Measurements from ENCODE around the gene NID2. TPM values are rescaled to one million over a fixed set of nuclear protein-coding genes. Genes with fewer than 3 reads are reported as not detected.

Gene NID2
- total and polyA plus RNA-seq, 2 donors (not counting 1 experiment from before 2014, with no cell fraction given) = not detected

- no peak overlapping the region for H3K4me3 ChIP-seq (ENCODE audit: control extremely low read depth in 1 of 5, extremely low read depth in 1 of 5, insufficient read depth in 1 of 5, low read depth in 2 of 5, low read length in 4 of 5)
- H3K4me2 ChIP-seq (replicated peaks; ENCODE audit: low read depth, low read length, poor library complexity, severe bottlenecking) = no peak overlapping the region
- peaks cover 28% of the 10 kb centered on the region for H3K4me1 Mint-ChIP-seq
- H3K4me1 ChIP-seq (ENCODE audit: control insufficient read depth in 2 of 2, insufficient read depth in 2 of 2, low read length in 2 of 2) = no peaks in the 10 kb centered on the region
- intact Hi-C loops (cut with micrococcal nuclease) = no loop called here
- POLR2A ChIA-PET = no interaction called here
- no peaks in the 10 kb centered on the region for H3K36me3 ChIP-seq (replicated peaks in 1 of 2; ENCODE audit: control extremely low read depth in 1 of 2, control insufficient read depth in 1 of 2, extremely low read depth in 1 of 2, insufficient read depth in 2 of 2, low read length in 1 of 2)
- H3K9ac ChIP-seq (ENCODE audit: low read length) = no peak overlapping the region
- 52% methylated on average over 3 of the region's 3 CpGs for WGBS (ENCODE audit: insufficient coverage)
- no peak overlapping the region for H3K4me3 Mint-ChIP-seq
- H3K27ac ChIP-seq (ENCODE audit: low read length in 2 of 2) = no peak overlapping the region
- CTCF ChIA-PET = no interaction called here
- no peaks in the 10 kb centered on the region for H3K79me2 ChIP-seq (ENCODE audit: control insufficient read depth, insufficient read depth, low read length)
- H3K27me3 Mint-ChIP-seq = peaks cover 17% of the 10 kb centered on the region
- TF ChIP-seq EZH2 (IDR thresholded peaks at IDR 0.05; ENCODE audit: borderline replicate concordance, insufficient read depth, low read depth, low read length, poor library complexity, severe bottlenecking) (no peak), CTCF (IDR thresholded peaks at IDR 0.05) (no peak)
- no peak overlapping the region for H3K27ac Mint-ChIP-seq
- peaks cover 0 to 4% (median 2%) of the 10 kb centered on the region in 4 experiments for H3K27me3 ChIP-seq (replicated peaks in 1 of 4; ENCODE audit: control extremely low read depth in 1 of 4, control insufficient read depth in 3 of 4, insufficient read depth in 4 of 4, low read length in 3 of 4)
- H4K20me1 ChIP-seq (ENCODE audit: control insufficient read depth, insufficient read depth, low read length, poor library complexity, severe bottlenecking) = no peaks in the 10 kb centered on the region
- no peak for ATAC-seq (ENCODE audit: low read depth)
- no peak for DNase-seq
- no peak overlapping the region for H2AFZ ChIP-seq (ENCODE audit: insufficient read depth, low read depth, low read length, poor library complexity, severe bottlenecking)
- H3K9me3 ChIP-seq (ENCODE audit: control extremely low read depth in 1 of 3, control insufficient read depth in 2 of 3, insufficient read depth in 1 of 3, low read length in 2 of 3) = no peaks in the 10 kb centered on the region
- H3K9me3 Mint-ChIP-seq (ENCODE audit: insufficient read depth) = no peaks in the 10 kb centered on the region
Observed at GRCh38 chr14:52048641-52049204, 20.1 kb downstream of the NID2 start.

- H3K4me2 ChIP-seq (replicated peaks; ENCODE audit: low read depth, low read length, poor library complexity, severe bottlenecking) = no peak overlapping the region
- H2AFZ ChIP-seq (ENCODE audit: insufficient read depth, low read depth, low read length, poor library complexity, severe bottlenecking) = no peak overlapping the region
- no peak overlapping the region for H3K4me3 ChIP-seq (ENCODE audit: control extremely low read depth in 1 of 5, extremely low read depth in 1 of 5, insufficient read depth in 1 of 5, low read depth in 2 of 5, low read length in 4 of 5)
- no peaks in the 10 kb centered on the region for H3K9me3 ChIP-seq (ENCODE audit: control extremely low read depth in 1 of 3, control insufficient read depth in 2 of 3, insufficient read depth in 1 of 3, low read length in 2 of 3)
- no peak overlapping the region for H3K4me3 Mint-ChIP-seq
- H3K4me1 Mint-ChIP-seq = peaks cover 30% of the 10 kb centered on the region
- no peak overlapping the region for H3K27ac ChIP-seq (ENCODE audit: low read length in 2 of 2)
- 96% methylated on average over 10 of the region's 10 CpGs for WGBS (ENCODE audit: insufficient coverage)
- TF ChIP-seq CTCF (IDR thresholded peaks at IDR 0.05) (no peak), EZH2 (IDR thresholded peaks at IDR 0.05; ENCODE audit: borderline replicate concordance, insufficient read depth, low read depth, low read length, poor library complexity, severe bottlenecking) (no peak)
- no peaks in the 10 kb centered on the region for H3K36me3 ChIP-seq (replicated peaks in 1 of 2; ENCODE audit: control extremely low read depth in 1 of 2, control insufficient read depth in 1 of 2, extremely low read depth in 1 of 2, insufficient read depth in 2 of 2, low read length in 1 of 2)
- H3K9me3 Mint-ChIP-seq (ENCODE audit: insufficient read depth) = no peaks in the 10 kb centered on the region
- intact Hi-C loops (cut with micrococcal nuclease) = no loop called here
- DNase-seq (no peak), ATAC-seq (ENCODE audit: low read depth) (no peak)
- no peak overlapping the region for H3K27ac Mint-ChIP-seq
- peaks cover 0 to 10% (median 2%) of the 10 kb centered on the region in 4 experiments for H3K27me3 ChIP-seq (replicated peaks in 1 of 4; ENCODE audit: control extremely low read depth in 1 of 4, control insufficient read depth in 3 of 4, insufficient read depth in 4 of 4, low read length in 3 of 4)
- H3K9ac ChIP-seq (ENCODE audit: low read length) = no peak overlapping the region
- peaks cover 18% of the 10 kb centered on the region for H3K27me3 Mint-ChIP-seq
- no peaks in the 10 kb centered on the region for H3K79me2 ChIP-seq (ENCODE audit: control insufficient read depth, insufficient read depth, low read length)
- H4K20me1 ChIP-seq (ENCODE audit: control insufficient read depth, insufficient read depth, low read length, poor library complexity, severe bottlenecking) = no peaks in the 10 kb centered on the region
- ChIA-PET POLR2A (no interaction called here), CTCF (no interaction called here)
- H3K4me1 ChIP-seq (ENCODE audit: control insufficient read depth in 2 of 2, insufficient read depth in 2 of 2, low read length in 2 of 2) = no peaks in the 10 kb centered on the region
Observed at GRCh38 chr14:52048116-52048515, 20.7 kb downstream of the NID2 start.

Measured in B cell (primary cell).